ENCODE measurements around the gene CCZ1.
"Not testable (repeated sequence)": the region's sequence is repeated elsewhere in the genome, so short reads cannot be mapped to it uniquely, and the experiment has no call there.

DNA sequence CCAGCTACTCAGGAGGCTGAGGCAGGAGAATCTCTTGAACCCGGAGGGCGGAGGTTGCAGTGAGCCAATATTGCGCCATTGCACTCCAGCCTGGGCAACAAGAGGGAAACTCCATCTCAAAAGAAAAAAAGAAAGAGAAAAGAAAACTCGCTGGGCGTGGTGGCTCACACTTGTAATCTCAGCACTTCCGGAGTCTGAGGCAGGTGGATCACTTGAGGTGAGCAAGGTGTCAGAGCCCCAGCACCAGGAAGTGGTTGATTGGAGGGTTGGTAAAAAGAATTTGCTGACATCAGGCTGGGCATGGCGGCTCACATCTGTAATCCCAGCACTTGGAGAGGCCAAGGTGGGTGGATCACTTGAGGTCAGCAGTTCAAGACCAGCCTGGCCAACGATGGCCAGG, 40.0 kb upstream of the CCZ1 start:
- TF ChIP-seq POLR2A, CTCF (IDR thresholded peaks at IDR 0.05): not testable (repeated sequence)

Data from thyroid gland (tissue), 4 donors.